Ramos (cell line): Measurements from ENCODE around the gene PDK3.

ENCODE experiments used
- in situ Hi-C: fragments of 300-500 bp; cut with MboI; formaldehyde crosslinking; loops from one replicate; pipeline ENCODE4 v1.14.3; 2022; ENCODE audit warnings: low sequenced_read_pairs; ENCODE audit not compliant: unreplicated experiment

PDK3 gene

GRCh38 chrX:24464836-24465531 is at the start of gene PDK3:
PDK3 (plus strand) TSS chrX:24465286; CDS start chrX:24465456, 170 bp downstream.
- in situ Hi-C loops, result no loop called here

GRCh38 chrX:24415921-24416320 is 49.2 kb upstream of the PDK3 start:
- in situ Hi-C loops, result no loop called here

- in situ Hi-C loops, result no loop called here
Measured at GRCh38 chrX:24423960-24424359, 41.1 kb upstream of the PDK3 start.

DNA sequence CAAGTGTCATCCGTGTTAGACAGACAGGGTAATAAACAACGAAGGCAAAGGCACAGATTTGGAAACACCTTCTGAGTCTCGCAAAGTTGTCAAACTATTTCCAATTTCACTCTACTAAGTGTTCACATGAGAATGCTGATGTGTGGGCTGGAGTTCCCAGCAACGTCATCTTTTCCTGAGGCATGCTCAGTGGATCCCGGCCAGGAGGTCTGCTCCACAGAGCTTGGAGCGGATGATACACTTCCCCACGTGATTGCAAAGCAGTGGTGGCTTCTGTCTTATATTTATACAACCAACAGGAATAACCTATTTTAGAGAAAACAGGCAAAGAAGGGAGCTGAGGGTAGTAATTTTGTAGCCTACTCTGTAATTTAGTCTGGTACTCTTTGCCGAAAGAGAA is 40.1 kb upstream of the PDK3 start:
- in situ Hi-C loops, result no loop called here

DNA sequence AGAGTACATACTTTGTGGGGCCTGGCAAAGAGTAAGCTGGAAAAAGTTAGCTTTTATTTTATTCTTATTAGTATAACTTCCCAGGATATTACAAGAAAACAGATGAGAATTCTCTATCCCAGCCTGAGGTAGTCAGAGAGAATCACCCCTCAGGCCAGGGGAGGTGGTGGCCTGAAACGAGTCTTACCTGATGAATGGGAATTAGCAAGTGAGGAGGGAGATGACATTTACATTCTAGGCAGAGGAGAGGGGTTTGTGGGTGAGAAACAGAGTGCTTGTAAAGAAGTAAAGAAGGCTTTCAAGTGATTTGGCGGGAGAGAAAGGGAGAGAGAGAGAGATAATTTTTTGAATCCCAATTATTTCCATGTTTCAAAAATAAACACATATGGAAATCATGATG is 39.3 kb upstream of the PDK3 start:
- in situ Hi-C loops, result no loop called here

GRCh38 chrX:24426340-24426913 is 38.7 kb upstream of the PDK3 start:
- in situ Hi-C loops, result no loop called here

GRCh38 chrX:24426921-24427746 is 38.0 kb upstream of the PDK3 start:
- in situ Hi-C loops, result no loop called here

GRCh38 chrX:24427747-24428019 is 37.4 kb upstream of the PDK3 start:
- in situ Hi-C loops, result no loop called here

DNA sequence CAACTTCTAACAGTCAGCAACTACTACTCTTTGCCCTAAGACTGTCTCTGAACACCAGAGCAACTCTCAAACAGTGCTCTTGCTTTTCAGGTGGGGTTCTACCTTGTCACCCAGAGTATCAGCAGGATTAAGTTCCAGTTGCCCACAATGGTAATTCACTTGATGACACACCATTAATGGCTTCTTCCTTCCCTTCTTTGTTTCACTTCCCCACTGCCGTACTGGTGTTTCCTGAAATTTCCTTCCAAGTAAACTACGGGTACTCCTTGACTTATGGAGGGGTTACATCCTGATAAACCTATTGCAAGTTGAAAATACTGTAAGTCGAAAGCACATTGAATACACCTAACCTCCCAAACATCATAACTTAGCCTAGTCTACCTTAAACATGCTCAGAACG is 36.6 kb upstream of the PDK3 start:
- in situ Hi-C loops, result no loop called here

DNA sequence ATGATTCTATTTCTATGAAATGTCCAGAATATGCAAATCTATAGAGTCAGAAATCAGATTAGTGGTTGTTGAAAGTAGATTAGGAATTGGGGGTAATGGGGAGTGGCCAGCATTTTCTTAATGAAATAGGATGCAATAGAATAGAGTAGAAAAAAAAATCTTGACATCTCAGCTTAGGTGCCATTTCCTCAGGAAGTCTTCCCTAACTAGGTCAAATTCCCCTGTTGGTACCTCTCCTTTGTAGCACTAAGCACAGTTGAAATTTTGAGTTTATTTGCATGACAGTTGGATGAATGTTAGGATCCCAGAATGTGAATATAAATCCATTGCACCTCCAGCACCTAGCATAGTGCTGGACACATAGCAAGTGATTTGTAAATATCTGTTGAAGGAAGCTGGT is 30.0 kb upstream of the PDK3 start:
- in situ Hi-C loops, result no loop called here

- in situ Hi-C loops, result no loop called here
Measured at GRCh38 chrX:24443918-24444317, 21.2 kb upstream of the PDK3 start.

- in situ Hi-C loops, result no loop called here
Measured at GRCh38 chrX:24444645-24445044, 20.4 kb upstream of the PDK3 start.

- in situ Hi-C loops, result no loop called here
Measured at GRCh38 chrX:24448762-24449250, 16.3 kb upstream of the PDK3 start.

DNA sequence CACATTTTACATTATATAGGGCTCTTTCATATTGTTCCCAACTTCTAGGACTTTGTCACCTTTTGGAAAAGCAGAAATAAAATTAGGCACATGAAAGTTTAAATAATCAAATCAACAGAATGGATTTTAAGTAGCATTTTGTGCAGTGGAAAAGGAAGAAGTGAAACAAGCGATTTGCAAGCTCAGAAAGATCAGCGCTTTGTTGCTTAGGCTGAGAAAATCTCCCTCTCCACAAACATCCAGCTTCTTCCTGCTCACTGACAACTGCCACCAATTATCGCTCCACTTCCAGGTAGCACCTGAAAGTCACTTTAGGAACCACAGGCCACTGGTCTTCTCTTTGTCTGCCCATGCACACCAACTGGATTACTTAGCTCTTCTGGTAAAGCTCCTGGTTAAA is 2.0 kb upstream of the PDK3 start:
- in situ Hi-C loops, result no loop called here

- in situ Hi-C loops, result no loop called here
Measured at GRCh38 chrX:24464498-24464835, 619 bp upstream of the PDK3 start.

GRCh38 chrX:24465532-24465865 is 413 bp downstream of the PDK3 start:
- in situ Hi-C loops, result no loop called here

DNA sequence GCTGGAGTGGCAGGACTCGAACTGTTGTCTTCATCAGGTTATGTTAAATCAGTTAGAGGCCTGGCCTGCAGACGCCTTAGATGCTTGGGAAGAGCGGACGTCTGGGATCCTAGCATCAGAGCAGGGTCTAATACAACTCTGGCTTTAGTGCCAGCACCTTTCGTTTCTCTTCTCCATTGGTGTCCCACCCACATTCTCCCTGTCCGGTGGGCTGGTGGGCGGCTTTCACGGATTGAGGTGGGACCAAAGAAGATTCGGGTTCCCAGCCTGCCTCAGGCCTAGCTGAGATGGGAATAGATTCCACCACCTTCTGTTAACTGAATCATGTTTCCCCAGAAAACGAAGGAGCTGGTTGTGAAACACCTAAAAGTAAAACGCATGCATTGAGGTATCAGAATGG is 939 bp downstream of the PDK3 start:
- in situ Hi-C loops, result no loop called here

DNA sequence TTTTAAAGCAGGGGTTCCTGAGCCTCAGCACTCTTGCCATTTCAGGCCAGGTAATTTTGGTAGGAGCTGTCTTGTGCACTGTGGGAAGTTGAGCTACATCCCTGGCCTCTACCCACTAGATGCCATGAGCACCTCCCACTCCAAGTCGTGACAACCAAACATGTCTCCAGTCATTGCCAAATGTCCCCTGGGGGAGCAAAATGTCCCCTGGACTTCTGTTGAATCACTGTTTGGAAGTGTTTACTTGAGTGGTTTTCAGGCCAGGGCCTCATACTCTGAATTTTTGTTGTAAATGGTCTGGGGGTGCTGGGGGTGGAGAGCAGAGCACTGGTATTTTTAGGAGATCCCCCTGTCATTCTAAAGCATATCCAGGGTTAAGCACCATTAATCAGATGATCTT is 3.2 kb downstream of the PDK3 start:
- in situ Hi-C loops, result no loop called here

GRCh38 chrX:24471808-24472207 is 6.7 kb downstream of the PDK3 start:
- in situ Hi-C loops, result no loop called here

DNA sequence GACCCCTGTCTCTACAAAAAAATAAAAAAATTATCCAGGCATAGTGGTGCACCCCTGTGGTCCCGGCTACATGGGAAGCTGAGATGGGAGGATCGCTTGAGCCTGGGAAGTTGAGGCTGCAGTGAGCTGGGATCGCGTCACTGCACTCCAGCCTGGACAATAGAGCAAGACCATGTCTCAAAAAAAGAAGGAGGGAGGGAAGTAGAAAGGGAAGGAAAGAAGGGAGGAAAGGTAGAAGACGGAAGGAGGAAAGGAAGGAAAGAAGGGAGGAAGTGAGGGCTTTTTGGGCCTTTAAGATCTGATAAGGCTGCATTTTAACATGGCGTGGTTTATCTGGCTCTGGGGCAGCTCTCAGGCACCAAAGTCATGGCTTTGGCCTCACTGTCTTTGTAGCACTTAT is 10.4 kb downstream of the PDK3 start:
- in situ Hi-C loops, result no loop called here

DNA sequence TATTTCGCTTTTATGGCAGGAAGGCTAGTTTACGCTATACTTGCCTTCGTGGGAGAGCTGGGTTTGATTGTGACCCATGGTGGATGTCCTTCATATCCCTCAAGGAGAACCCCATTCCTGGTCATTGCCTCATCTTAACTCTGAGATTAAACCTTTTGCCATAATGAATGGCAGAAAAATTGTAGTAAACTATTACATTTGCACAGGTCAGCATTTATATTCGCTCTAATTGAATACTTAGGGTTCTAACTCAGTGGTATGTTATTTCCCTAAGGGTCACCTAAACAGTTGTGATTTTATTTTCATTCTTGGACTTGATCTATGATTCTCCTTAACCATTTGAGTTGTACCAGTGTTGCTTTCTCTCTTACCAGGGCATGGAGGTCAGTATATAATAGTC is 13.4 kb downstream of the PDK3 start:
- in situ Hi-C loops, result no loop called here

- in situ Hi-C loops, result no loop called here
Measured at GRCh38 chrX:24479924-24480323, 14.8 kb downstream of the PDK3 start.
